PFSK-1 (cell line): ENCODE results near the gene PRDM2.

Source experiments
- POLR2AphosphoS5 ChIP-seq: IDR thresholded peaks from 2 replicates; pipeline ENCODE4 v1.6.1; 2012; ENCODE audit warnings: low read depth, mild to moderate bottlenecking, control low read depth, low read length, moderate library complexity
- SIN3A ChIP-seq: IDR thresholded peaks from 2 replicates; pipeline ENCODE4 v1.6.1; 2012; ENCODE audit warnings: mild to moderate bottlenecking, low read length, moderate library complexity, borderline replicate concordance; ENCODE audit not compliant: insufficient read depth
- TAF1 ChIP-seq: IDR thresholded peaks from 2 replicates; pipeline ENCODE4 v1.6.1; 2012; ENCODE audit warnings: low read length, control low read depth, borderline replicate concordance; ENCODE audit not compliant: insufficient read depth
- TF ChIP-seq, protein P1 (sequence below), 2 experiments: IDR thresholded peaks; 2 replicates each; pipeline versions ENCODE4 v1.6.1 to v1.8.0; 2011 to 2012; ENCODE audit warnings: low read depth in 2 of 2, low read length in 2 of 2, control low read depth in 1 of 2, inconsistent platforms in 1 of 2, mild to moderate bottlenecking in 1 of 2, moderate library complexity in 1 of 2; ENCODE audit not compliant: insufficient read depth in 1 of 2

DNA sequence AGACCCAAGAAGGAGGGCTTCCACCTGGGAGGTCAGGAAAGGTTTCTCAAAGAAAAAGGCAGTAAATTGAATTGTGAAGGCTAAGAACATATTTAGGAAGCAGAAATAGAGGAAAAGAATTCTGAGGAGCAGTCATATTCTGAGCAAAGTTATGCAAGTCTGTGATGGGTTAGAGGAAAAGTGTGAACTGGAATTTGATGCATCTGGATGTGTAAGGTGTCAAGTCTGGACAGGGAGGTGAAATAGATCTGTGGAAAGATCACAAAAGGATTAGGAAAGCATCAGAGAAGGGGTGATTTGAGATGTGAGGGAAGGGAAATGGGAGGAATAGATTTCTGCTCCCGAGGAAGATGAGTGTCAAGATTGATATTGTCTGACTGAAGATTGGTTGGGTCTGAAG is 18.1 kb upstream of the PRDM2 start:
- TF ChIP-seq SIN3A (no peak), POLR2AphosphoS5 (no peak), TAF1 (no peak)
- TF ChIP-seq, protein P1, sequence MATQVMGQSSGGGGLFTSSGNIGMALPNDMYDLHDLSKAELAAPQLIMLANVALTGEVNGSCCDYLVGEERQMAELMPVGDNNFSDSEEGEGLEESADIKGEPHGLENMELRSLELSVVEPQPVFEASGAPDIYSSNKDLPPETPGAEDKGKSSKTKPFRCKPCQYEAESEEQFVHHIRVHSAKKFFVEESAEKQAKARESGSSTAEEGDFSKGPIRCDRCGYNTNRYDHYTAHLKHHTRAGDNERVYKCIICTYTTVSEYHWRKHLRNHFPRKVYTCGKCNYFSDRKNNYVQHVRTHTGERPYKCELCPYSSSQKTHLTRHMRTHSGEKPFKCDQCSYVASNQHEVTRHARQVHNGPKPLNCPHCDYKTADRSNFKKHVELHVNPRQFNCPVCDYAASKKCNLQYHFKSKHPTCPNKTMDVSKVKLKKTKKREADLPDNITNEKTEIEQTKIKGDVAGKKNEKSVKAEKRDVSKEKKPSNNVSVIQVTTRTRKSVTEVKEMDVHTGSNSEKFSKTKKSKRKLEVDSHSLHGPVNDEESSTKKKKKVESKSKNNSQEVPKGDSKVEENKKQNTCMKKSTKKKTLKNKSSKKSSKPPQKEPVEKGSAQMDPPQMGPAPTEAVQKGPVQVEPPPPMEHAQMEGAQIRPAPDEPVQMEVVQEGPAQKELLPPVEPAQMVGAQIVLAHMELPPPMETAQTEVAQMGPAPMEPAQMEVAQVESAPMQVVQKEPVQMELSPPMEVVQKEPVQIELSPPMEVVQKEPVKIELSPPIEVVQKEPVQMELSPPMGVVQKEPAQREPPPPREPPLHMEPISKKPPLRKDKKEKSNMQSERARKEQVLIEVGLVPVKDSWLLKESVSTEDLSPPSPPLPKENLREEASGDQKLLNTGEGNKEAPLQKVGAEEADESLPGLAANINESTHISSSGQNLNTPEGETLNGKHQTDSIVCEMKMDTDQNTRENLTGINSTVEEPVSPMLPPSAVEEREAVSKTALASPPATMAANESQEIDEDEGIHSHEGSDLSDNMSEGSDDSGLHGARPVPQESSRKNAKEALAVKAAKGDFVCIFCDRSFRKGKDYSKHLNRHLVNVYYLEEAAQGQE (IDR thresholded peaks at IDR 0.05; ENCODE audit: insufficient read depth in 1 of 2, low read depth in 2 of 2, low read length in 2 of 2), result no peak
